Stomach (tissue), 4 donors: Measurements from ENCODE around the gene USB1.

Source experiments
- EP300 ChIP-seq: sonication (generic); formaldehyde crosslinking; IDR thresholded peaks from one replicate; pipeline ENCODE4 v1.6.1; 2017; ENCODE audit warnings: antibody characterized with exemption
- POLR2A ChIP-seq, 4 donors: fragments of 450-650 bp; IDR thresholded peaks; one replicate each; pipeline ENCODE4 v1.6.1; 2016; ENCODE audit warnings: antibody characterized with exemption in 4 of 4, control low read depth in 2 of 4, mild to moderate bottlenecking in 1 of 4, moderate library complexity in 1 of 4
- TF ChIP-seq, protein P1 (sequence below), 7 experiments: fragments of 450-650 bp in 4 of 7; fragments of 200-600 bp in 3 of 7; sonication (generic) in 3 of 7; IDR thresholded peaks; one replicate each; pipeline ENCODE4 v1.5.1; 2016 to 2019; ENCODE audit warnings: antibody characterized with exemption in 7 of 7, control low read depth in 2 of 7, mild to moderate bottlenecking in 1 of 7

DNA sequence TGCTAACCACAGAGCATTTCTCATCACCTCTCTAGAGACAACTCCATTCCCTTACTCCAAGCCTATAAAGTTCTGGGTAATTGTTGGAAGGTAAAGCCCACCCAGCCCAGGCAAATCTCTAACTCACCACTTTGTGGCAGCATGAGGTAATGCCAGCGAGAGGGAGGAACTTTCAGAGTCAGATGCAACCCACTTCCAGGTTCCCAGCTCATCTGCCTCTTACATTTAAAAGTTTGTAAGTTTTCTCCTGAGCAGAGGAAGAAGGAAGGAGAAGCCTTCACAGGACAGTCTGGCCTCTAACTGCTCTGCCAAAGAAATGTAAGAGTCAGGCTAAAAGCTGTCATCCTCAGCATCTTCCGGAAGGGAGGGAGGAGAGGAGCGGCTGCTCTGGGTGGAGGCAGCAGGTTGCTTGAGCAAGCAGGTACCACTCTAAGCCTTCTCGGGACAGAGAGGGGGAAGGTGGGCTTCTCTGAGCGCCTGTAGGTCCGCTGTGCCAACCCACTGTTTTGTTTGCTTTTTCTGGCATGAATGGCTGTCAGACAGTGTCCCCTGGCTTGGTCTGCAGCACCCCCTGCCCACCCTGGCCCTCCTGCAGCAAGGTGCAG lies 1.7 kb upstream of the USB1 start:
- TF ChIP-seq, protein P1, sequence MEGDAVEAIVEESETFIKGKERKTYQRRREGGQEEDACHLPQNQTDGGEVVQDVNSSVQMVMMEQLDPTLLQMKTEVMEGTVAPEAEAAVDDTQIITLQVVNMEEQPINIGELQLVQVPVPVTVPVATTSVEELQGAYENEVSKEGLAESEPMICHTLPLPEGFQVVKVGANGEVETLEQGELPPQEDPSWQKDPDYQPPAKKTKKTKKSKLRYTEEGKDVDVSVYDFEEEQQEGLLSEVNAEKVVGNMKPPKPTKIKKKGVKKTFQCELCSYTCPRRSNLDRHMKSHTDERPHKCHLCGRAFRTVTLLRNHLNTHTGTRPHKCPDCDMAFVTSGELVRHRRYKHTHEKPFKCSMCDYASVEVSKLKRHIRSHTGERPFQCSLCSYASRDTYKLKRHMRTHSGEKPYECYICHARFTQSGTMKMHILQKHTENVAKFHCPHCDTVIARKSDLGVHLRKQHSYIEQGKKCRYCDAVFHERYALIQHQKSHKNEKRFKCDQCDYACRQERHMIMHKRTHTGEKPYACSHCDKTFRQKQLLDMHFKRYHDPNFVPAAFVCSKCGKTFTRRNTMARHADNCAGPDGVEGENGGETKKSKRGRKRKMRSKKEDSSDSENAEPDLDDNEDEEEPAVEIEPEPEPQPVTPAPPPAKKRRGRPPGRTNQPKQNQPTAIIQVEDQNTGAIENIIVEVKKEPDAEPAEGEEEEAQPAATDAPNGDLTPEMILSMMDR (IDR thresholded peaks at IDR 0.05) = no peak
- TF ChIP-seq POLR2A (IDR thresholded peaks at IDR 0.05) (no peak), EP300 (no peak)
